ENCODE results near the gene SPATS1. TPM values are rescaled to one million over a fixed set of nuclear protein-coding genes. Genes with fewer than 3 reads are reported as not detected.

SPATS1 gene
- total RNA-seq, 1 donor from 2014 or later: not detected

DNA sequence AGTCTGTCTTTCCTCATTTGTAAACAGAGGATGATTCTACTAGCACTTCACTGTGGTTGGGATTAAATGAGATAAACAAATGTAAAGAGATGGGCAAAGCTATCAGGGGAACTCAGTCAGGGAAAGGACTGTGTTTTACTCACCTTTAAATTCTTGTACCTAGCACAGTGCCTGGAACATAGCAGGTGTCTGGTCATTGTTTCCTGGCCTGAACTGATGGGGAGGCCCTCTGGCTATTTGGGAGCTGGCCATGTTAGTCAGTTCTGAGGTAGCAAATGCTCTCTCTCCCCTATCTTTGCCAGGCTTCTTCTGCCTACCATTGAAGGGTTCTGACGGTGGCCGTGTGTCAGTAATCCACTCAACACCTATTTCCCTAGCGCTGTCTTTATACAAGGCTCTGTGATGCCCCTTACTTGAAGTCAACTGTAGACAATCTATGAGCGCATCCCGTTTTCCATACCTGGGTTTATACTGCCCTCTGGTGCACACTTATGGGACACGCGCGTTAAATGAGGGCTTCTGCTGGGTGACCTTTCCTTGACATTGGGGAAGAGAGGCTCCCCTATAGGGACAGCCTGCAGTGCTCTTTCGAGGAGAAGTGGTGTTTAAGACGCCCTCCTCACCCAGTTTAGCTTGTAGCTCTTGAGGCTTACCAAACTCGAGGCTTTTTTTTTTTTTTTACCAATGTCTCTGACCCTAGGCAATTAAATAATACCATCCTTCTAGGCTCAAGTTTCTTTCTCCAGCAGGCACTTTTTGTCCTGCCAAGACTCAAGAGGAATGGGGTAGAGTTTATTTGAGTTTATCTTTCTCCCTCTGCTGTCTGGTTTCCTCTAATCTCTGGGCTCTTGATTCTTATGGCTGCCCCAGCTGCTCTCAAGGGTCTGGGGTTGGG, 4.0 kb upstream of the SPATS1 start:
- Mint-ChIP-seq H3K9me3 (ENCODE audit: low read depth) (no peaks in the 10 kb centered on the region), H3K27ac (no peak overlapping the region), H3K36me3 (ENCODE audit: insufficient read depth) (no peaks in the 10 kb centered on the region), H3K27me3 (peaks cover 35% of the 10 kb centered on the region), H3K4me1 (ENCODE audit: low read depth) (peaks cover 1% of the 10 kb centered on the region), H3K4me3 (ENCODE audit: low read depth) (no peak overlapping the region)
- TF ChIP-seq, protein P1, sequence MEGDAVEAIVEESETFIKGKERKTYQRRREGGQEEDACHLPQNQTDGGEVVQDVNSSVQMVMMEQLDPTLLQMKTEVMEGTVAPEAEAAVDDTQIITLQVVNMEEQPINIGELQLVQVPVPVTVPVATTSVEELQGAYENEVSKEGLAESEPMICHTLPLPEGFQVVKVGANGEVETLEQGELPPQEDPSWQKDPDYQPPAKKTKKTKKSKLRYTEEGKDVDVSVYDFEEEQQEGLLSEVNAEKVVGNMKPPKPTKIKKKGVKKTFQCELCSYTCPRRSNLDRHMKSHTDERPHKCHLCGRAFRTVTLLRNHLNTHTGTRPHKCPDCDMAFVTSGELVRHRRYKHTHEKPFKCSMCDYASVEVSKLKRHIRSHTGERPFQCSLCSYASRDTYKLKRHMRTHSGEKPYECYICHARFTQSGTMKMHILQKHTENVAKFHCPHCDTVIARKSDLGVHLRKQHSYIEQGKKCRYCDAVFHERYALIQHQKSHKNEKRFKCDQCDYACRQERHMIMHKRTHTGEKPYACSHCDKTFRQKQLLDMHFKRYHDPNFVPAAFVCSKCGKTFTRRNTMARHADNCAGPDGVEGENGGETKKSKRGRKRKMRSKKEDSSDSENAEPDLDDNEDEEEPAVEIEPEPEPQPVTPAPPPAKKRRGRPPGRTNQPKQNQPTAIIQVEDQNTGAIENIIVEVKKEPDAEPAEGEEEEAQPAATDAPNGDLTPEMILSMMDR (IDR thresholded peaks at IDR 0.05; ENCODE audit: unreplicated experiment): peak; percentile 84
- DNase-seq (ENCODE audit: low spot score, unreplicated experiment): peak; percentile 30

DNA sequence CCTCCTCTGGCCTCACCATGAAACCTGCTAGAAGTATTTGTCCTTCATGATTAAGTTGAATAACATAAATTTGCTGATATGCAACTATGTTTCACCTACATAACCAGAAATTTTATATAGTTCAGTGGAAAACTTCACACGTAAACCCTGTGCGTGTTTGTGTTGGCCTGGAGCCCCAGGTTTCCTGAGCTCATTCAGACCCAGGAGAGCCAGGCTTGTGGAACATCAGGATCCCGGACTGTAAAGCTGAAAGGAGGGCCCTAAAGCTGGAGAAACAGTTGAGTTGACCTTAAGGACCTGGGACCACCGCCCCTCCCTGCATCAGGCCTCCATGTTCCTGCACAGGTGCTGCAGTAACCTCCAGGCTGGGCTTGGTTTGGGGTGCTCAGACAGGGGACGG, 3.1 kb upstream of the SPATS1 start:
- Mint-ChIP-seq H3K36me3 (ENCODE audit: insufficient read depth) (no peaks in the 10 kb centered on the region), H3K9me3 (ENCODE audit: low read depth) (no peaks in the 10 kb centered on the region), H3K27me3 (peaks cover 41% of the 10 kb centered on the region), H3K4me1 (ENCODE audit: low read depth) (peaks cover 1% of the 10 kb centered on the region), H3K4me3 (ENCODE audit: low read depth) (no peak overlapping the region), H3K27ac (no peak overlapping the region)
- no peak for DNase-seq (ENCODE audit: low spot score, unreplicated experiment)
- TF ChIP-seq, protein P1 (IDR thresholded peaks at IDR 0.05; ENCODE audit: unreplicated experiment): no peak

DNA sequence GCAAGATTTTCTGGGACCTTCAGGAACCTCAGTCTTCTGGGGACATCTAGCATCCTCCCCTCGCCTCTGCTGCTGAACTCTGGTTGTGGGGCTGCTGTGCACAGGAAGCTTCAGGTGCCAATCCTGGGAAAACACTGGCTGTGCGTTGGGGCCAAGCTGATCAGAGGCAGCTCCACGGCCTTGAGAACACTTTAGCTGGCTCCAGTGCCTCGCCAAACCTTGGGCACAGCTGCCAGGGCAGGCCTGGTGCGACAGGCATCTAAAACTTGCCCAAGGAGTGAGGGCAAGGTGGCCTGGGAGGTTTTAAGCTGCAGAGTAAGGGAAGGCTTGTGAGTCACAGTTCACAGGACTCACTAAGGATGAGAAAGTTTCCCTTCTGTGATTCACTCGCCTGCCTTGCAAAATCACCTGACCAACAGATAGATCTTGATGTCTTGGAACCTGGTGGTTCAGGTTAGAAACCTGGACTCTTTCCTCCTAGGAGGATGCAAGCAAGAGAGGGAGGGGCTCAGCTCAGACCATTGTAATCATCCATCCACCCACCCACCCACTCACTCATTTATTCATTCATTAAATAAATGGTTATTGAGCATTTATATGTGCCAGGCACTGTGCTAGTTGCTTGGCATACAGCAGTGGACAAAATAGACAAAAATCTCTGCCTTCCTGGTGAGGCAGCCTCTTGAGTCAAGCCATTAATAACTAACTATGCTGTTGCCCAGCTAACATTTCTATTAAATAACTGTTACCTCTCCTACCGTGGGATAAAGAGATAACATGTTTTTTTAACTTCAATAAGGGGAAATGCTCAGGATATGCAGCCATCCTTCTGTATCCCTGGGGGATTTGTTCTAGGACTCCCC, 2.5 kb upstream of the SPATS1 start:
- H3K9me3 Mint-ChIP-seq (ENCODE audit: low read depth): no peaks in the 10 kb centered on the region
- no peak overlapping the region for H3K27ac Mint-ChIP-seq
- H3K4me1 Mint-ChIP-seq (ENCODE audit: low read depth): peaks cover 1% of the 10 kb centered on the region
- H3K27me3 Mint-ChIP-seq: peaks cover 47% of the 10 kb centered on the region
- H3K4me3 Mint-ChIP-seq (ENCODE audit: low read depth): no peak overlapping the region
- H3K36me3 Mint-ChIP-seq (ENCODE audit: insufficient read depth): no peaks in the 10 kb centered on the region
- DNase-seq (ENCODE audit: low spot score, unreplicated experiment): no peak
- TF ChIP-seq, protein P1 (IDR thresholded peaks at IDR 0.05; ENCODE audit: unreplicated experiment): no peak

DNA sequence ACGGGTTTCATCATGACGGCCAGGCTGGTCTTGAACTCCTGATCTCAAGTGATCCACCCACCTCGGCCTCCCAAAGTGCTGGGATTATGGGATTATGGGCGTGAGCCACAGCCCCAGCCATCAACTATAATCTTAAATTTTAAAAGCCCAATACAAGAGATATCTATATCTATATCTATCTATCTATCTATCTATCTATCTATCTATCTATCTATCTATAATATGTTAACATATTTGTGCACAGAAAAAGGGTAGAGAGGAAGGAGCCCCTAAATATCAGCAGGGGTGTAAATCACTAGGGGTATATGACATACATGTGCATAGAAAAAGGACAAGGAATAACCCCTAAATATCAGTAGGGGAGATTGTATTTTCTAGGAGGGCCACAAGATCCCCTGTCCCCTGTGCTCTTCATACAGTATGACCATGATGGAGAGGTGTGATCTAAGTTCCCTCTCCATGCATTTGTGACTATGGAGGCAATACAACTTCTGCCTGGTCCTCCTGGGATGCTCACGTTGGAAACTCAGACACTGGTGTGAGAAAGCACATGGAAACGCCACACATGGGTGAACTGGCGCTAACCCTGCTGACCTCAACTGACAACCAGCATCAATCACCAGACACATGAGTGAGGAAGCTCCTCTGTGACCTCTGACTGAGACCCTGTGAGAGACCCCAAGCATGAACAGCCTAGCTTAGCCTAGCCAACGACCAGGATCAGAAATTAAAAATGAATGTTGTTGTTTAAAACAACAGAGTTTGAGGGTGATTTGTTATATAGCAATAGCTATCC, 1.2 kb upstream of the SPATS1 start:
- Mint-ChIP-seq H3K9me3 (ENCODE audit: low read depth) (no peaks in the 10 kb centered on the region), H3K27ac (no peak overlapping the region), H3K27me3 (peaks cover 45% of the 10 kb centered on the region), H3K4me3 (ENCODE audit: low read depth) (no peak overlapping the region), H3K4me1 (ENCODE audit: low read depth) (peaks cover 1% of the 10 kb centered on the region), H3K36me3 (ENCODE audit: insufficient read depth) (no peaks in the 10 kb centered on the region)
- TF ChIP-seq, protein P1 (IDR thresholded peaks at IDR 0.05; ENCODE audit: unreplicated experiment): no peak
- DNase-seq (ENCODE audit: low spot score, unreplicated experiment): no peak
